ENCODE results near the gene NRG2.

Gene NRG2

DNA sequence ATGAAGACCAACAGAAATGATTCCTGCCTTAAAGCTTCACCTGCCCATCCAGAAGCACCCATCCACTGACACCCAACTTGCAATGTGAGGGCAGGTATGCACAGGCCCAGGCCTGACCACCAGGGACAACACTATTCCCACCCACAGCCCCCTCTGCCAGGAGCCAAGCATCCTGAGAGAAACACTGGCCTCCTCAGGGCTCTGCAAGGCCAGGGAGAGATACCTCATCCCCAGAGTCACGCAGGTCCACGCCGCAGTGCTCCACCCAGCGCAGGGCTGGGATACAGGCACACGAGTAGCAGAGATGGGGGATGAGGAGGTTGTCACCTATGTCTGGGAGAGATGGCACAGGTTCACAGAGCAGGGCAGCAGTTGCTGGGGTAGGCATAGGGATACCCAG lies 148.1 kb downstream of the NRG2 start:
- no peak overlapping the region for H3K4me3 ChIP-seq (ENCODE audit: low read depth, low read length)
- no peak for DNase-seq (ENCODE audit: low read depth)

DNA sequence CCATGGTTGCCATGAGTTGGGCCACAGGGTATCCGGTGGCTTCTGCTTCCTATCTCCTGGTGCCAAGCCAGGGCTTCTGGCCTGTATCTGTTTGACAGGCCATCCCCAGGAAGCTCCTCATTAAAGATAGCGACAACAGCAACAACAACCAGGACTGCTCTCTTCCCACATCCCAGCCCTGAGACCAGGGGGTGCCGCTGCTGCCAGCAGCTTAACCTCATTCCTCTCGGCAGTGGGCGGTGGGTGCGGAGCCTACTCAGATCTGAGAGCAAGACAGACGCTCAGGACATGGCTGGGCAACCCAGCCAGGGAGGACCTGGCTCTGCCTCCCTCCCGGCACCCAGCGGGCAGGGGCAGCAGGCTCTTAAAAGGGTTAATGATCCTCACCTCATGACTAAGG lies 149.2 kb downstream of the NRG2 start:
- DNase-seq (ENCODE audit: low read depth), result no peak
- H3K4me3 ChIP-seq (ENCODE audit: low read depth, low read length), result no peak overlapping the region

DNA sequence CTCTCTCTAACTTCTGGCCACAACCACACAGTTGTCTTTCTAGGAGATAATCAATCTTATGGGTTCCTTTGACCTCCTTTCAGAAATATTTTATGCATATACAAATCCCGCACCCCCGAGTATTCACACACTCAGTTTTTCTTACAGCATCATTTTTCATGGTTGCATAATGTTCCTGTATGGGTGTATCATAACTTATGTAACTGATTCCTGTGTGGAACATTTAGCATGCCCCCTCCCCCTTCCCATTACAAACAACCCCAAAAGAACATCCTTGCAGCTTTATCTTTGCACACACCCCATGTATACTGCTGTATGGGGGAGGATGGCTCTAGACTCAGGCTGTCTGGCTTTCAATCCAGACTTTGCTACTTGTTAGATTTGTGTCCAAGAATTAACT lies 153.7 kb downstream of the NRG2 start:
- DNase-seq (ENCODE audit: low read depth), result no peak
- no peak overlapping the region for H3K4me3 ChIP-seq (ENCODE audit: low read depth, low read length)

DNA sequence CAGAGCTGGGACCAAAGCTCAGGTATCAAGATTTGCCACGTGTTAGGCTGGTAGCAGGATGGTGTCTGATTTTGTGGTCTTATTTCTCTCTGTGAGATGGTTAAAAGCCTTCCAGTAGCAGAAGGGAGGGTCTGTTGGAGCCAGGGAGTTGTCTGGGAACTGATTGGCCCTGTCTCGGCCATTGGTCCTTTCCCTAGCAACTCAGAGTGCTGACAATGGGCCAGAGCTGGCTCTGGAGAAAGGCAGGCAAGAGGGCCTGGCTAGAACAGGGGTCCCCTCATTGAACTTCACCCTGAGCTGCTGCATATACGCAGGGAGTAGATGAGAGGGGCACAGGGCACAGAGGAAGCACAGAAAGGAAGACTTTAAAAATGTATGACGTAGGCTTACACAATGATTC lies 154.7 kb downstream of the NRG2 start:
- no peak for DNase-seq (ENCODE audit: low read depth)
- no peak overlapping the region for H3K4me3 ChIP-seq (ENCODE audit: low read depth, low read length)

DNA sequence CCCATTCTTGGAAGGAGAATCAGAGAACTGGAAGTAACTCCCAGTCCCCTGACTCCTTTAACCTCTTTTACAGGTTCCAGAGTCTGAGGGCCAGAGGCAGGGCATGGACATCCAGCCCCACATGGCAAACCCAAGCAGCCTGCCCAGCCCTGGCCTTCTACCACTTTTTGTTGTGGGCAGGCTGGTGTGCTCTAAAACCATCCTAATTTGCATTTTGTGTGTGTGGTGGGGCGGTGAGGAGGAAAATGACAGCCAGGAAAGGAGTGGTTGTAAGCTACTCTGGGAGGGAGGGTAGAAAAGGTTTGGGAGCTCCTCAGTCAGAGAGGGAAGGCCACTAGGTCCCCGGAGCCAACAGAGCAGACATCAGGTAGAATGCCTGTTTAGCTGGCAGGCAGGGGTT lies 156.9 kb downstream of the NRG2 start:
- H3K4me3 ChIP-seq (ENCODE audit: low read depth, low read length), result no peak overlapping the region
- DNase-seq (ENCODE audit: low read depth), result no peak

DNA sequence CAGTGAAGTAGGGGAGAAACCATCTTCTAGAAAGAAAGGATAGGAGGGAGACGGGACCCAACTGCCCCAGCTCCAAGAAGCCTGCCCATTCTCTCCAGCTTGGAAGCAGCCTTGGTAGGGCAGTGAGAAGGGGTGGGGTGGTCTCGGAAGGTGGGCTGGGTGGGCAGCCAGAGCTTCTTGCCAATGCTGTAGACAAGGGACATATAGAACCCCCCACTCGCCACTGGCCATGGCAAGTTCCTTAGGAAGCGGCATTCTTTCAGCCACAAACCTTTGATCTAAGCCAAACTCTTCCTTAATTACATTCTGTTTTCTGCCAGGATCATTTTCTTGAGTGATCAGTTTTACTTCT lies 157.3 kb downstream of the NRG2 start:
- DNase-seq (ENCODE audit: low read depth), result no peak
- H3K4me3 ChIP-seq (ENCODE audit: low read depth, low read length), result no peak overlapping the region

DNA sequence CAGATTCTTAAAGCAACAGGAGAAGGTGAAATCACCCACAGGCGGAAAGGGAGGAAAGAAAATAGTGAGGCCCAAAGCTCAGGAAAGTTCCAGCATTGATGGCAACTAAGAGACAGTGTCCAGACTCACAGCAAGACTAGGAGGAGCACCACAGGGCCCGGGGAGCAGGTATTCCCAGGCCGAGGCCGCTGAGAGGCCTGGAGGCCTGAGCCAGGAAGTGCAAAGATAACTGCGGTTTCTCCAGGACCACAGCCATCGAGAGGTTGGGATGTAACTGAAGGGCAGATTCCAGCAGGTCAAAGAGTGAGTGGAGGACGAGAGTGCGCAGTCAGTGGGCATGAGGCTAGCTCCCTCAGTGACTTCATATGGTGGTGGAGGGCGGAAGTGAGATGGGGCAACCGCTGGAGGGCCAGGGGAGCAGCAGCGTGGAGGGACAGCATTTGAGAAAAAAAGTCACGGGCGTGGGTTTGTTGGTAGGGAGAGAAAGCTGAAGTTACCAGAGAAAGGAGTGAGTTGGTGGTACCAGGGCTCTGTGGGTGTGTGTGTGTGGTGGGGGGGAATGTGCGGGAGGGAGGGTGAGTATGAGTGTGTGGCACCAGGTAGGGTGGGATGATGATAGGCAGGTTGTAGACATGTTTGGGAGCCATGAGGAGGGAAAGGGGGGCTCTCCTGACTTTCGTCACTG lies 157.8 kb downstream of the NRG2 start:
- DNase-seq (ENCODE audit: low read depth), result no peak
- no peak overlapping the region for H3K4me3 ChIP-seq (ENCODE audit: low read depth, low read length)

DNA sequence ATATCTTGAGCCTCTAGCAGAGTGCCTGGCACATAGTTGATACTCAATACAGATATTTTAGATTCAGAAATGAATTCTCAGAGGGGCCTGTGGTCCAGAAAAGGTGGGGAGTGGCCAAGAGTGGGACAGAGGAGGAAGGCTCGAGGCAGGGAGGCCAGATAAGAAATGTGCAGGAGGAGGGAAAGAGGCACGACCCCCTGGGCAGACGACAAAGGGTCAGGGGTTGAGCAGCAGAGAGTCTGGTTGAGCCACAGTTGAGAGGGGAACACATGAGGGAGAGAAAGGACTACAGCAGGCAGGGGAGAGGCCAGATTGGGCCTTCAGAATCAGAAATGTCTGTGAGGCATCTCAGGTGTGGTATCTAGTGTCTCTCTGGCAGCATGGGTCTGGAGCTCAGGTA lies 158.4 kb downstream of the NRG2 start:
- H3K4me3 ChIP-seq (ENCODE audit: low read depth, low read length), result no peak overlapping the region
- DNase-seq (ENCODE audit: low read depth), result no peak

DNA sequence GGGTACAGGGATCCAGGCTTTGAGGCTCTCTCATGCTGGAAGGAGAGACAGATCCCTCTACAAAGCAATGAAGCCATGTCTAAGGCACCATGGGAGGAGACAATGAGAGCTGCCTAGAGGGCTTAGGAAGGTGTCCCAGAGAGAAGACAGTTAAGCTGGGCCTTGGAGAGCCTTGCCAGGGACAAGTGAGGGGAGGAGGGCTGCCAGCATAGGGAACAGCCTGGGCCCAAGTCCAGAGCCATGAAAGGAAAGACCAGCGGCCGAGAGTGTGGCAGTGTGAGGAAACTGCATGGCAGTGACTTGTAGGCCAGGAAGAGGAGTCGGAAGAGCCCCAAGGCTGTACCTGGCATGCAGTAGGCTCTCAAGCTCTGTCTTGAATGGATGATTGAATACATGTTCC lies 159.0 kb downstream of the NRG2 start:
- DNase-seq (ENCODE audit: low read depth), result no peak
- no peak overlapping the region for H3K4me3 ChIP-seq (ENCODE audit: low read depth, low read length)

DNA sequence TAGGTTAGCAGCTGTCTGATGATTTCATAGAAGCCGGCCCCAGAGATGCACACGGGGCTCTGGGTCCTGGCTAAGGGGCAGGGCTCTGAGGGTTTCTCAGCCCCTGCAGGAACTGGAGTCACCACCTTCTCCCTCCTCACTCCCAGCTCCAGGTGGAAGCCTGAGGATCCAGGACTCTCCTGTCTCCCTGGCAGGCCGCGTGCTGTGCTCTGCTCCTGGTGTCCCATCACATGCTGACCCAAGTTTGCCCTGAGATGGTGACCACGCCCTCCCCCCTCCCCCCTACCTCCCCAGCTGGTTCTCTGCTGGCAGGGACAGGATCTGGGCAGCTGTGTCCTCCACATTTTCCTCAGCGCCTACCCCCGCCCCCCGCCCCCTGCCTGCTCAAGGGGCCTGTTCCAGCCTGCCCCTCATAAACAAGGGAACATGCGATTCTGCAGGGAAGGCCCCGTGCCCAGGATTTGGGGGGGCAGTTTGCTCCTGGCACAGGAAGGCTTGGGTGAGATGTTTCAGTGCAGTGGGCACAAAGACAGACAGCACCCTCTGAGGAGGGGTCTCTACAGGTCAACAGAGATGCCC lies 160.0 kb downstream of the NRG2 start:
- no peak for DNase-seq (ENCODE audit: low read depth)
- H3K4me3 ChIP-seq (ENCODE audit: low read depth, low read length), result no peak overlapping the region

DNA sequence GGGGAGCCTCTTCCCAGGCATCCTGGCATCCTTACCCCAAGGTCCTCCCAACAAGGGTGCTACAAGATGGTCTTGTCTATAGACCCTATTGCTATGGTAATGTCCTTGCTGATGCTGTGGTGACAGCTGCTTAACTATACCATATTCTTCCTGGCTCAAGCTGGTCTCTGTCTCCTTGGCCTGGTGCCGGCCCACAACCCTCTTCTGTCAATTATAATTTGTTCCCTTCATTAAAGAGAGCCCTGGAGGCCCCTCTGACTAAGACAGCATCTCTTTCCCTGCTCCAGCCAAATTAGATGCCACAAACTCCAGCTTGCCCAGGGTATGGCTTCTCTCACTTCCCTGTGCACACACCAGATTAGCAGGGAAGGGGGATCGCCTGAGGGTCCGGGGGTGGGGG lies 160.8 kb downstream of the NRG2 start:
- no peak overlapping the region for H3K4me3 ChIP-seq (ENCODE audit: low read depth, low read length)

DNA sequence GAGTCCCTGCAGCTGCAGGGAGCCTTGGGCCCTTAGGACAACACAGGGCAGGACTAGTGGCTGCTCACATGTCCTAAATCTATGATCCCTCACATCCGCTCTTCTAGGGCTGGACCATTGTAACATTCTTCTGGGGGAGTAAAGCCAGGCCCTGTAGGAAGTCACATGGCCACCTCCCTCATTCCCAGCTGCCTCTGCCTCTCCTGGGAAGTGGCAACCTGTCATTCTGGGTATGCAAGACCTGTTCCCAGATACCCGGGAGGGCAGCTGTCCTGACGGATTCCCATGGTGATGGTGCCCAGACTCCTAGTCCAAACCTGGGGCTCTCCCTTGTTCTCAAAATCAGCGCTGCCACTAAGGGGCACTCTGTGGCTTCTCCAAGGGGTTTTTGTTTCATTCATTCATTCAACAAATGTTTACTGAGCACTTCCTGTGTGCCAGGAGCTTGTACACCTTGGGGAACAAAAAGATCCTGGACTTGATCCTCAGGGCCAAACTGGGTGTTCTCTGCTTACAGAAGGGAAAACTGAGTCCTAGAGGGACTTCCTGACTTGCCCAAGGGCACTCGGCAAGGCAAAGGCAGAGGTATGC lies 161.9 kb downstream of the NRG2 start:
- DNase-seq (ENCODE audit: low read depth), result no peak

More for the DNA sequence above, 160.8 kb downstream of the NRG2 start:
- DNase-seq (ENCODE audit: low read depth), result no peak

DNA sequence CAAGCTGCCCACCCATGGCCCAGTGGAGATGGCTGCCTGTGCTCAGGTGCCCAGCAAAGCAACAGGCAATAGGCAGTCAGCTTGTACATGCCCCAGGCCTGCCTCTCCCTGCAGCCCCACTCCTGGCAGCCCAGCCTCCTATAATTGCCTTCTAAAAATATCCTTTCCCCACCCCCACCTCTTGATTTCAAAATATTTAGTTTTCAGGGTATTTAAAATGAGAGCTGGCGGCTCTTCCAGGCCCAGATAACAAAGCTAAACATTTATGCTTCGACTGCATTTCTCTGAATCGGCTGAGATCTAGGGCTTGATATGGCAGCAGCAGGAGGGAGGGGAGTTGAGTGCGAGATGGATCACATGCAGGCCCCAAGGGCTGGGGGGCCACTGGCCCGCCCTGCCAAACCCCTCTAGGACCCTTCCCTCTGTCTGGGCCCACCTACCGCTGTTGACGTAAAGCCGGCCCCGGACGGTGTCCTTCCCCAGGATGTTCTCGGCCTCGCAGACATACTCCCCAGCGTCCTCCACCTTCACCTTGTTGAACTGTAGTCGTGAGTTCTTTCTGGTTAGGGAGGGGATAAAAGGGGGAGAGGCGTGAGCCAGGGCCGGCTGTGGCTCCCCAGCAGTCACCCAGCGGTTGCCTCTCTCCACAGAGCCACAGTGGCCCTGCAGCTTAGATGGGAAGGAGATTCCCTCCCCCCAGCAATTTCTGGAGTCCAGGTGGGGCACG lies 162.5 kb downstream of the NRG2 start:
- no peak overlapping the region for H3K4me3 ChIP-seq (ENCODE audit: low read depth, low read length)
- DNase-seq (ENCODE audit: low read depth), result no peak

More for the DNA sequence above, 161.9 kb downstream of the NRG2 start:
- H3K4me3 ChIP-seq (ENCODE audit: low read depth, low read length), result no peak overlapping the region

DNA sequence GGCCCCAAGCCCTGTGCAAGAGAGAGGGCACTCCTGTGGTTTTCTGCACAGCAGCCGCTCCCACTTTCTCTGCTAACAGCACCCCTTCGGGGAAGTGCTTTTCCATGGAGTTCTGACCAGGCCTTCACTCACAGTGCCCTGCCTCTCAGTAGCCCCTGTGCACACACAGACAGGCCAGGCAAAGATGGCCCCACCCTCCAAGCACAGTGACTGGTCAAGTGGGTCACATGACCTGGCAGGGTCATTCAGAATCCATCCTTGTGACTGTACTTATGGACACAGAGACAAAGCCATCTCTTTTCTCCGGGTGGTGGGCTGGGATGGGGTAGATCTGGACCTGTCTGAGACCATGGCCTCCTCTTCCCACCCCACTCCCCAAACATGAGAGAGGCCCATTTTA lies 165.0 kb downstream of the NRG2 start:
- no peak for DNase-seq (ENCODE audit: low read depth)
- H3K4me3 ChIP-seq (ENCODE audit: low read depth, low read length), result no peak overlapping the region

DNA sequence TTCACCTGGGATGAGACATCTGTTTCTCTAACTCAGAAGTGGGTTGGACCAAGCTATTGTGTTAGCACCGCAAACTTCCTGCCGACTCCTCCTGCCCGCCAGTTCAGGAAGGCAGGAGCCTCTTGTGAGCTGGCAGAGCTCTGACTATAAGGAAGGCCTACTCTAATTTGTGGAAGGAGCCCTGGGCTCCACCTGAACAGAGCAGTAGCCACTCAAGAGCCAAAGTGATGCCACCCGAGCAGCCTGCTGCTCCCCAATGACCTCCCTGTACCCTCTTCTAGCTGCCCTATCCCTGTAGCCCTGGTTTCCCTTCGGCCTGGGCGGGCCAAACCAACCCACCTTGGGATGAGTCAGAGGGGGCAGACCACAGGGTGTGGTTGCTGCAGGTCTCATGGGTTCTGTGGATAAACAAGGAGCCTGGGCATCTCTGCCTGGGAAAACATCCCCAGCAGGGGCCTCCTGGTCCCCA lies 165.9 kb downstream of the NRG2 start:
- DNase-seq (ENCODE audit: low read depth), result no peak
- H3K4me3 ChIP-seq (ENCODE audit: low read depth, low read length), result no peak overlapping the region

DNA sequence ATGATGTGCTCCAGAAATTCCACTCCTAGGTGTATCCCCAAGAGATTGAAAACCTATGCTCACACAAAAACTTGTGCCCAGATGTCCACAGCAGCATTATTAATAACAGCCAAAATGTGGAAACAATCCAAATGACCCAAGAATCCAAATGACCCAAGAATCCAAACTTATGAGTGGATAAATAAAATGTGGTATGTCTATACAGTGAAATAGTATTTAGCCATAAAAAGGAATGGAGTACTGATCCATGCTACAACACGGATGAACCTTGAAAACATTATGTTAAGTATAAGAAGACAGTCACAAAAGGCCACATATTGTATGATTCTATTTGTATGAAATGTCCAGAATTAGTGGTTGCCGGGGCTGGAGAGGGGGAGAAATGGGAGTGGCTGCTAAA lies 167.1 kb downstream of the NRG2 start:
- DNase-seq (ENCODE audit: low read depth), result no peak
- H3K4me3 ChIP-seq (ENCODE audit: low read depth, low read length), result no peak overlapping the region

DNA sequence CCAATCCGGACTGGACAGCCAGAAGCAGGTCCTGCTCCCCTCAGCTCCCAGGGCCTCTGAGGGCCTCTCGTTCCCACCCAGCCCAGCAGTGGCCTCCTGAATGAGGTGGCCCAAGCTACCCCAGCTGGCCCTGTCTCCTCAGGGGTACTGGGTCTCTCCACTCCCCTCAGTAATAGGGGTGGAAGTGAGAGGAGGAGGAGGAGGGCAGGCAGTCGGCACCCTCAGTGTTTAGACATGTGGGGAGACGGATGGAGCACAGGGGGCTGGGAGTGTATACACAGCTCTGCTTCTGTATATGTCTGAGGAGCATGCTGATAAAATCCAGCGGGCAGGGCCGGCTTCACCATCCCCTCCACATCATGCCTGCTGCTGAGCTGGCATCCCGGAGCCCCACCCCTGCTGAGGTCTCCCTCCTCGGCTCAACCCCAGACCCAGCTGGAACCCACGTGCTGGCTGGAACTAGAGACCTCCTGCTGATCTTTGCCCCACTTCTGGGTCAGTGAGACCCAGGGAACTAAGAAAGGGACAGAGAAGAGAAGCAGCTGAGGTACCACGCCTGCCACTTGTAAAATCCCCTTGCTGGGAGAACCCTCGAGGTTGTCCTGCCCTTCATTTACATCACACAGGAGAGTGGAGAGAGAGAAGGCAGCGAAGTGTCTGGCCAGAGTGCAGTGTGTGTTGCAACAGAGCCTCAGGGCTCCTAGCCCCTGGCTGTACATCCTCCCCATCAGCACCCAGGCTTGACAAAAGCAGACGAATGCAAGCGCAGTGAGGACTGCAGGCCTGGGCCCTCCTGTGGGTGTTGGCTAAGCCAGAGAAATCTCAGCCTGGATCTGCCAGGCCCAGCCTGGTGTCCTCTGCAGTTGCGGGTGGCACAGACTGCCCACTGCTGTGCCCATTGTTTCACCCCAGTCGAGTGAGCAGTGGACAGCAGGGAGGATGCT lies 170.0 kb downstream of the NRG2 start:
- no peak overlapping the region for H3K4me3 ChIP-seq (ENCODE audit: low read depth, low read length)
- DNase-seq (ENCODE audit: low read depth), result no peak

DNA sequence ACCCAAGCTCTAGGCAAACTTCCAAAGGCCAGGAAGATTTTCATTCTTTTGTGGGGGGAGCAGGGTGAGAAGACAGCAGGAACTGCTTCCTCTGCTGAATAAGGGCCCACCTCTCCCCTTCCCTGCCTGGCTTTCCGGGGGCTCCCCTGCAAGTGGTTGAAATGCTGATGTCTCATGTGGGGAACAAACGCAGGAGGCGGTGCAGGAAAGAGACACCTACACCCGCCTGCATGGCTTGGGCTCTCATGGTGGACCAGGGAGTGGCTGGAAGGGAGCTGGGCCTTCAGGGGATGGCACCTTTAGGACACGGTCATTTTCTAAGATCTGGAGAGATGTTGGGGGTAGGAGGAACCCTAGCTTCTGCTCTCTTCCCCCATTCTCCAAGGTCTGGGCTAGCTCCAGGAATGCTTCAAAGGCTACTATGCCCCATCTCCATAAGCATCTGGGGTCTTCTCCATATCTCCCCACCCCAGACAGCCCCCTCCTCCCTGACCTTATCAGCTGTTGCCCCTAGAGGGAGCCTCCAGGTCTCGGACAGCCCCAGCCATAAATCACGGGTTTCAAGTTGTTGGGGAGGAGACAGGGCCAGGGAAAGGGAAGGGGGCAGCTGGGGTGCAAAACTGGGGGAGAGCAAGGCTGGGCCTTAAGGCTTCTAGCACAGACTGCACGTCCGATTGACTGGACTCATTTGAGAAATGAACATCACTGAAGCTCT lies 170.9 kb downstream of the NRG2 start:
- DNase-seq (ENCODE audit: low read depth), result no peak
- H3K4me3 ChIP-seq (ENCODE audit: low read depth, low read length), result no peak overlapping the region

DNA sequence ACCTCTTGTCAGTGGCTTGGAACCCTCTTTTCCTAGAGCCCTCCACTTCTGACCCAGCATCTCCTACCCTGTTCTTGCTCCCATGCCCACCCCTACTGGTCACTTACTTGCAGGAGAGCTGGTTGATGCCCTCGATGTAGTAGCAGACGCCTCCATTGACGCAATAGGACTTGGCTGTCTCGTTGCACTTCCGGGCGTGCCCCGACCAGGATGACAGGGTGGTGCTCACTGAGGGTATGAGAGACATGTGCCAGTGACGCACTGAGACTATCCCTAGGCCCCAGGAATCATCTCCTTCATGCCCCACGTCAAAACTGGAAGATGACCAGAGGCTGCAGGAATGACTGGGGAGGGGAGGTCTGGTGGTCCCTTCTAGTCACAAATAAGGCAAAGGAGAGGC lies 171.5 kb downstream of the NRG2 start:
- no peak for DNase-seq (ENCODE audit: low read depth)
- H3K4me3 ChIP-seq (ENCODE audit: low read depth, low read length), result no peak overlapping the region

Measured in skeletal muscle cell (primary cell).